A673 (cell line): ENCODE results near the gene SGO2. TPM values are rescaled to one million over a fixed set of nuclear protein-coding genes. Genes with fewer than 3 reads are reported as not detected.

Experiments
- BruUV-seq: library from RNA; stranded (reverse); fragments of 400-500 nt; replicated peaks from 2 replicates; lab custom pipeline; 2021; lab: Mats Ljungman, UMichigan
- CTCF ChIA-PET: fragments of 300-600 bp; sonication (Branson Sonifier 250); formaldehyde crosslinking; loops from one replicate; lab custom pipeline; 2022; ENCODE audit warnings: antibody characterized with exemption; lab: Charles Lee
- POLR2A ChIA-PET: fragments of 300-600 bp; sonication (Branson Sonifier 250); formaldehyde crosslinking; loops from one replicate; lab custom pipeline; 2022; ENCODE audit warnings: antibody characterized with exemption; ENCODE audit not compliant: low non-redundant PET; lab: Charles Lee
- DNase-seq: peaks from one replicate; pipeline ENCODE4 v3.0.0-alpha.2; 2015; ENCODE audit warnings: low spot score
- H3K27ac ChIP-seq: fragments of 200-600 bp; sonication (generic); 2 replicates; pipeline ENCODE4 v1.5.1; 2016; ENCODE audit warnings: mixed run types, low read depth, mild to moderate bottlenecking, mixed read lengths, antibody characterized with exemption, low read length; ENCODE audit not compliant: poor library complexity, severe bottlenecking
- H3K27me3 ChIP-seq: fragments of 200-600 bp; sonication (generic); replicated peaks from 2 replicates; pipeline ENCODE4 v1.6.1; 2017; ENCODE audit warnings: mixed run types, low read depth, mild to moderate bottlenecking, mixed read lengths, antibody characterized with exemption, low read length; ENCODE audit not compliant: insufficient read depth, poor library complexity
- H3K36me3 ChIP-seq: fragments of 200-600 bp; sonication (generic); 2 replicates; pipeline ENCODE4 v1.6.1; 2016; ENCODE audit warnings: mixed run types, mild to moderate bottlenecking, mixed read lengths, antibody characterized with exemption, low read length; ENCODE audit not compliant: insufficient read depth, poor library complexity, severe bottlenecking
- H3K4me1 ChIP-seq: fragments of 200-600 bp; sonication (generic); 2 replicates; pipeline ENCODE4 v1.6.1; 2017; ENCODE audit warnings: mixed run types, mild to moderate bottlenecking, mixed read lengths, antibody characterized with exemption, low read length; ENCODE audit not compliant: insufficient read depth, poor library complexity, severe bottlenecking
- H3K4me3 ChIP-seq: fragments of 200-600 bp; sonication (generic); 2 replicates; pipeline ENCODE4 v1.5.1; 2016; ENCODE audit warnings: low read depth, mixed run types, mild to moderate bottlenecking, mixed read lengths, low read length; ENCODE audit not compliant: poor library complexity, severe bottlenecking
- H3K9me3 ChIP-seq: fragments of 200-600 bp; sonication (generic); 2 replicates; pipeline ENCODE4 v1.6.1; 2016; ENCODE audit warnings: mixed run types, low read depth, mild to moderate bottlenecking, mixed read lengths, antibody characterized with exemption, low read length; ENCODE audit not compliant: poor library complexity, severe bottlenecking
- CTCF ChIP-seq: fragments of 300-800, 200-600 bp; sonication (generic); conservative IDR thresholded peaks from 2 replicates; pipeline ENCODE4 v1.5.1; 2017; ENCODE audit warnings: low read depth, mild to moderate bottlenecking, antibody characterized with exemption, low read length, moderate library complexity, mixed read lengths
- EZH2 ChIP-seq: fragments of 200-600 bp; sonication (generic); IDR thresholded peaks from 2 replicates; pipeline ENCODE4 v1.6.1; 2017; ENCODE audit warnings: borderline replicate concordance, low read depth, mild to moderate bottlenecking, mixed read lengths, antibody characterized with exemption, low read length; ENCODE audit not compliant: poor library complexity, severe bottlenecking
- intact Hi-C: fragments of 100-400 bp; cut with micrococcal nuclease; formaldehyde crosslinking; loops from one replicate; pipeline ENCODE4 v1.10.0; 2022; ENCODE audit not compliant: unreplicated experiment
- total RNA-seq: library from RNA; stranded (reverse); gene quantifications from 2 replicates; pipeline ENCODE4 v1.2.3, GENCODE V29; 2021

Gene SGO2
- total RNA-seq, 1 experiment from 2014 or later, result 37.3 TPM

GRCh38 chr2:200575957-200576356 is 50.0 kb downstream of the SGO2 start:
- ChIA-PET CTCF (interaction anchor here (0.6 to 1.0 kb wide), 3 partner anchors 127 to 1257 kb away, joined by 5 to 6 read pairs (median 5); no protein-coding TSS in a partner anchor), POLR2A (no interaction called here)
- no peak for TF ChIP-seq EZH2
- peak; percentile 54 for TF ChIP-seq CTCF
- H3K27me3 ChIP-seq, result no peaks in the 10 kb centered on the region
- peaks cover 10% of the 10 kb centered on the region for H3K36me3 ChIP-seq
- no peak overlapping the region for H3K27ac ChIP-seq
- BruUV-seq, result no TSS peak
- intact Hi-C loops, result no loop called here
- no peaks in the 10 kb centered on the region for H3K4me1 ChIP-seq
- no peaks in the 10 kb centered on the region for H3K9me3 ChIP-seq
- peak; percentile 18 for DNase-seq
- no peak overlapping the region for H3K4me3 ChIP-seq

GRCh38 chr2:200577027-200577426 is 51.0 kb downstream of the SGO2 start:
- no TSS peak for BruUV-seq
- Histone ChIP-seq H3K36me3 (peaks cover 6% of the 10 kb centered on the region), H3K27me3 (no peaks in the 10 kb centered on the region), H3K4me1 (no peaks in the 10 kb centered on the region), H3K4me3 (no peak overlapping the region), H3K27ac (no peak overlapping the region), H3K9me3 (no peaks in the 10 kb centered on the region)
- intact Hi-C loops, result no loop called here
- no peak for TF ChIP-seq EZH2
- TF ChIP-seq CTCF, result no peak
- ChIA-PET CTCF (interaction anchor here (0.6 kb wide), 1 partner anchor 190 kb away, joined by 4 read pairs; no protein-coding TSS in a partner anchor), POLR2A (no interaction called here)
- DNase-seq, result no peak

- intact Hi-C loops, result loop anchor here (1.0 kb wide), 1 partner anchor 123 kb away; no protein-coding TSS in a partner anchor
- no peak overlapping the region for H3K27ac ChIP-seq
- POLR2A ChIA-PET, result no interaction called here
- DNase-seq, result peak; percentile 48
- H3K4me3 ChIP-seq, result no peak overlapping the region
- TF ChIP-seq EZH2, result no peak
- peak; percentile 56 for TF ChIP-seq CTCF
- no TSS peak for BruUV-seq
- no peaks in the 10 kb centered on the region for H3K9me3 ChIP-seq
- H3K36me3 ChIP-seq, result no peaks in the 10 kb centered on the region
- CTCF ChIA-PET, result interaction anchor here (0.6 kb wide), 1 partner anchor 271 kb away, joined by 5 read pairs; no protein-coding TSS in a partner anchor
- H3K27me3 ChIP-seq, result no peaks in the 10 kb centered on the region
- no peaks in the 10 kb centered on the region for H3K4me1 ChIP-seq
Measured at GRCh38 chr2:200578778-200579177, 52.8 kb downstream of the SGO2 start.
